ENCODE data around the gene TMCO1.
"Not testable (repeated sequence)": the region's sequence is repeated elsewhere in the genome, so short reads cannot be mapped to it uniquely, and the experiment has no call there.

Gene TMCO1

DNA sequence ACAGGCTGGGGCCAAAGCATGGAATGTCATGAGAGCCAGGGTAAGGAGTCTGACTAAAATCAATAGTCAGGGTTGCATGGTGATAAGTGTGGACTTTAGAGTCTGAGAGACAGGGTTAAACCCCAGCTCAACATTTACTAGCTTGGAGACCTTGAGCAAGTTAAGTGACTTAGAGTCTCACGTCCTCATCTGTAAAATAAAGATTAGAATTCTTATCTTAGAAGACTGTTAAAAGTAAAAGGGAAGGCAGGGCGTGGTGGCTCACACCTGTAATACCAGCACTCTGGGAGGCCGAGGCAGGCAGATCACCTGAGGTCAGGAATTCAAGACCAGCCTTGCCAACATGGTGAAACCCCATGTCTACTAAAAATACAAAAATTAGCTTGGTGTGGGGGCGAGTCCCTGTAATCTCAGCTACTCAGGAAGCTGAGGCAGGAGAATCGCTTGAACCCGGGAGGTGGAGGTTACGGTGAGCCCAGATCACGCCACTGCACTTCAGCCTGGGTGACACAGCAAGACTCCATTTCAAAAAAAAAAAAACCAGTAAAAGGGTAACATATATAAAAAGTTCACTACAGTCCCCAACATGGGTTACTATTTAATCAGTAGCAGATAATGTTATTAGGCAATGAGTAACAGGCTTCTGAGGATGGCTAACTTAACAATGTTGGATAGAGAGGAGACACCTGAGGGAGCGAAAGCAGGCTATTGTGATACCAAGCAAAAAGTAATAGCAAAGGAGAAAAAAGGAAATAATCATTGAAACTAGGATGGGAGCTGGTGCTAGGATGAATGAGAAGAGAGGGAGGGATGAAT lies 20.8 kb downstream of the TMCO1 start:
- DNase-seq (ENCODE audit: low read depth in 2 of 2): no peak

DNA sequence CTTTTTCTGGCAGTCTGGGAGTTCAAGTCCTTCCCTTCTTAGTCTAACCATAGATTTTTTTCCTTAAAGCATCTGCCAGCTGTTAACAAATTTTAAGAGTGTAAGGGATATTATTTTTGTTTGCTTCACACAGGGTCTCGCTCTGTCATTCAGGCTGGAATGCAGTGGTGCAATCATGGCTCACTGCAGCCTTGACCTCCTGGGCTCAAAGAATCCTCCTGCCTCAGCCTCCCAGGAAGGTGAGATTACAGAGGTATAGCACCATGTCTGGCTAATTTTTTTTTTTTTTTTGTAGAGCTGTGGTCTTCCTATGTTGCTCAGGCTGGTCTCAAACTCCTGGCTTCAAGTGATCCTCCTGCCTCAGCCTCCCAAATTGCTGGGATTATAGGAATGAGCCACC lies 23.8 kb downstream of the TMCO1 start:
- DNase-seq (ENCODE audit: low read depth in 2 of 2): not testable (repeated sequence)

DNA sequence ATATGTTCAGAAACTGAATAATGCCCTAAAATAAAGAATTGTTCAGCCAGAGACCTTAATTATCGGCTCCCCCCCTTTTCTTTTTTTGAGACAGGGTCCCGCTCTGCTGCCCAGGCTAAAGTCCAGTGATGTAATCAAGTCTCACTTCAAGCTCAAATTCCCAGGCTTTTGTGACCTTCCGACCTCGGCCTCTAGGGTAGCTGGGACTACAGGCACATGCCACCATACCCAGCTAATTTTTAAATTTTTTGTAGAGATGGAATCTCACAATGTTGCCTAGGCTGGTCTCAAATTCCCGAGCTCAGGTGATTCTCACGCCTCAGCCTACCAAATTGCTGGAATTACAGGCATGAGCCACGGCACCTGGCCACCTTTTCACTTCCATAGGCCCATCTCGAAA lies 26.5 kb downstream of the TMCO1 start:
- no peak for DNase-seq (ENCODE audit: low read depth in 2 of 2)

DNA sequence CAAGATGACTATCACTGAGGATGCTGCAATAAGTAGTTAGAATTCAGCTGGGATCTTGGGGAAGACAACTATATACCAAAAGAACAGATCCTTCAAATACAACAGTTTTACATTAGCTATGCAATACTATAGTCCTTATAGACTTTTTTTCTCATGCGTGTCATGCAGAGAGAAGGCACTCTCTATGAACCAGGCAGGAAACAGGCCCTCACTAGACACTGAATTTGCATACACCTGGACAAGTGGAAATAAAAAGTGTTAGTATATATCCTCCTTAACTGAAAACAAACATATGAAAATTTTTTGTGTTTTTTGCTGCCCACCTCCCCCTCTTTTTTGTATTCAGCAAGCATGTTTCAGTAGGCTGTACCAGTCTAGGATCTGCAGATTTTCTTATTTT lies 29.9 kb downstream of the TMCO1 start:
- no peak for DNase-seq (ENCODE audit: low read depth in 2 of 2)

DNA sequence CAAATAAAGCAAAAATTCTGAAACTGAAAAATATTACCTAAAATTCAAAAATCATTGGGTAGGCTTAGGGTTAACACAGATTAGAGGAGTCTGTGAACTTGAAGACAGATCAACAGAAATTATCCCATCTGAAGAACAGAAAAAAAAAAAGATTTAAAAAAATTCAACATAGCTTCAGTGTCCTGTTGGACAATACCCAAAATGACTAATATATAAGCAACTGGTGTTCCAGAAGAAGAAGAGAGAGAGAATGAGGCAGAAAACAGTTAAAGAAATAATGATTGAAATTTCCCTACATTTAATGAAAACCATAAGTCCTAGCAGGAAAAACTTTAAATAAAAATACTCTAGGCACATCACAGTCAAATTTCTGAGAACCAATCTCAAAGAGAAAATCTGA lies 31.5 kb downstream of the TMCO1 start:
- DNase-seq (ENCODE audit: low read depth in 2 of 2): no peak

DNA sequence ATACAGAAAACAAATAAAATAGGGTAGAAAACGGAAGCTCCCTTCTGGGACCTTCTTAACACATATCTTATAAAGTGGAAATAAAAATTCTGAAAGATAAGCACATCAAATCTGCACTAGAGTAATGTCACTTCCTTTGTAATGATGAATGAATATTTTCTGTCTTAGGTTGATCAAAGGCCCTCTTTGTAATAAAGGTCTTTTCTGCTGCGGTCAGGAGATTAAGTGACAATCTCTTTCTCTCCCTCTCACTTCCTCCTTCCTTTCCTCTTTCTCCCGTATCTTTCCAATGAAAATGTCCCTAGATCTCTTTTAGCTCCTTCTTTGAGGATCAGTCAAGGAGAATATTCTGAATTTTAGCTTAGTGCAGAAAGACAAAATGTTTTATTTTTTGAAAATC lies 33.8 kb downstream of the TMCO1 start:
- no peak for DNase-seq (ENCODE audit: low read depth in 2 of 2)

DNA sequence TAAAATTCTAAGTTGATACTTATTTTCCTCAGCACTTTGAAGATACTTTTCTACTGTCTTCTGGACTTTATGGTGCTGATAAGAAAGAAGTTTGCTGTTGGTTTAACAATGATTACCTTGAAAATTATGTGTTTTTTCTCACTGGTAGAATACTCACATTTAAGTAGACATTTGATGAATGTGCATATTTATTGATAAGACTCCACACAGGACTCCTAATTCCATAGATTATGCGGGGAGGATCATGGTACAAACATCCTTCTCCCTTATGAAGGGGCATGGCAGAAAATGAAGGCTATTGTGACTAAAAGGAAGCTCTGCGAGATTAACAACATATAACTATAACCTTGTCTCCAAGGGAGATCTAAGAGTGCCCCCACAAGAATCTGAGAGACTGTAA lies 41.8 kb downstream of the TMCO1 start:
- DNase-seq (ENCODE audit: low read depth in 2 of 2): no peak

DNA sequence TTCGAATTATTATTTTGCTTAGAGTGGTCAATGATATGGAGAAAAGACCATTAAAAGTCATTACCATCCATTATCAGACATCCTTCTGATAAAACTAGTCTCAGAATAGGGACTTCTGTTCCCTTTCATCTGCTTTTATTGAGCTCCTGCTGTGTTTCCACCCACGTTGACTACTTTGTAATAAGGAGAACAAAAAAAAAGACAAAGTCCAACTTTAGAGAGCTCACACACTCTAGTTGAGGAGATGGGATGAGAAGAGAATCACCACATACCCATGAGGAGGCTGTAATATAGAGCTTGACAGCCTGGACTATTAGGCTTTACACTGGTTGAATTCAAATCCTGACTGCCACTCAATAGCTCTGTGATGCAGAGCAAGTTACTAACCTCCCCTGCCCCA lies 42.5 kb downstream of the TMCO1 start:
- DNase-seq (ENCODE audit: low read depth in 2 of 2): no peak

DNA sequence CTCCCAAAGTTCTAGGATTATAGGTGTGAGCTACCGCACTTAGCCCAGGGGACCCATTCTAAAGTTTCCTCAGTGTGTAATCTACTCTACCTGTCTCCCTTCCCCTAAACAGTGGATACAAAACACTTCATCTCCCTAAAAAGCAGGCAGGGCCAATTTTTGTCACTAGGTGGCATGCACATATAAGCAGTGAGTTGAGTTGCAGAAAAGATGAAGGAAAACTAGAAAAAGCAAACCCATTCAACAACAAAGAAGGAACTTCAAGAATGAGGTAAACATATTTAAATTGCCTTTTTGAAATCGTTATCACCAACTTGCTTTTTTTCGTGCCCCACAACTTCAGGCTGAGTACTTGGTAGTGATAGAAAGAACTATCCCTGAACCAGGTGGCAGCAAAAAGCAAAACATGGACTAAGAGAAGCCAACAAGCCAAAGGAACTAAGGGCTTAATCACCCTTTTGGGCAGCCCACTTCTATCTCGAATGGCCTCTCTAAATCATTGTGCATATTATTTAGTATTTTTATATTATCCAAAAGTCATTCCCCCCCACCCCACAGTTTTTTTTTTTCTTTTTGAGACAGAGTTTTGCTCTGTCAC lies 50.7 kb downstream of the TMCO1 start:
- peak in 1 of 2 donors; percentile 5 for DNase-seq (ENCODE audit: low read depth in 2 of 2)

DNA sequence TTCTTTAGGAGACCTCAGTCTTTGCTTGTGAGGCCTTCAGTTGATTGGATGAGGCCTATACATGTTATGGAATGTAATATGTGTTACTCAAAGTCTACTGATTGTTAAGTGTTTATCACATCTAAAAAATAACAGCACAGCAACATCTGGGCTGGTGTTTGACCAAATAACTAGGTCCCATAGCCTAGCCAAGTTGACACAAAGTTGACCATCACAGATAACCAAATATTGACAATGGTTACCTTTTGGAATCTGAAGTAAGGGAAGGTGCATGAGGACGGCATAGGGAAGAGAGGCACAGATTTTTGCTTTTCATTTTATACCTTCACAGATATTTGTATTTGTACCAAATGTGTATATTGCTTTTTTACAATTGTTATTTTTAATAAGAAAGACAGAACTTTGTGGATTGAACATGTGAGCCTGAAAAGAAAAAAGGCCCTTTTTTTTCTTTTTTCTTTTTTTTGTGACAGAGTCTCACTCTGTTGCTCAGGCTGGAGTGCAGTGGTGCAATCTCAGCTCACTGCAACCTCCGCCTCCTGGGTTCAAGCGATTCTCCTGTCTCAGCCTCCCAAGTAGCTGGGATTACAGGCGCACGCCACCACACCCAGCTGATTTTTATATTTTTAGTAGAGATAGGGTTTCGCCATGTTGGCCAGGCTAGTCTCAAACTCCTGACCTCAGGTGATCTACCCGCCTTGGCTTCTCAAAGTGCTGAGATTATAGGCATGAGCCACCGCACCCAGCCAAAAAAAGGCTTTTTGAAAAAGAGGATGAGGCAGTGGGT lies 52.2 kb downstream of the TMCO1 start:
- not testable (repeated sequence) for DNase-seq (ENCODE audit: low read depth in 2 of 2)

DNA sequence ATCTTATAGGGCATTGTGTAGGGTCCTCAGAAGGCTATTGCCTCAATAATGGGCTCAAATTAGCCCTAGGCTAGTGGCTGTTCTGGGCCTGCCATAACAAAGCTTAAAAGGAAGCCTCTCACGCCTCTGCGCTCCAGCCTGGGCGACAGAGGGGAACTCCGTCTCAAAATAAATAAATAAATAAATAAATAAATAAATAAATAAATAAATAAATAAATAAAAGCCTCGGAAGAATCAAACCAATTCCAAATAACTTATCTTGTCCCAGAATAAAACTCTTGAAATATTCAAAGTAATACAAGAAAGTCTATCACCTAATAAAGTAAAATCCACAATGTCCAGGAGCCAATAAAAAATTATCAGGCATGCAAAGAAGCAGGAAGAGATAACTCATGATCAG lies 55.9 kb downstream of the TMCO1 start:
- no peak for DNase-seq (ENCODE audit: low read depth in 2 of 2)

DNA sequence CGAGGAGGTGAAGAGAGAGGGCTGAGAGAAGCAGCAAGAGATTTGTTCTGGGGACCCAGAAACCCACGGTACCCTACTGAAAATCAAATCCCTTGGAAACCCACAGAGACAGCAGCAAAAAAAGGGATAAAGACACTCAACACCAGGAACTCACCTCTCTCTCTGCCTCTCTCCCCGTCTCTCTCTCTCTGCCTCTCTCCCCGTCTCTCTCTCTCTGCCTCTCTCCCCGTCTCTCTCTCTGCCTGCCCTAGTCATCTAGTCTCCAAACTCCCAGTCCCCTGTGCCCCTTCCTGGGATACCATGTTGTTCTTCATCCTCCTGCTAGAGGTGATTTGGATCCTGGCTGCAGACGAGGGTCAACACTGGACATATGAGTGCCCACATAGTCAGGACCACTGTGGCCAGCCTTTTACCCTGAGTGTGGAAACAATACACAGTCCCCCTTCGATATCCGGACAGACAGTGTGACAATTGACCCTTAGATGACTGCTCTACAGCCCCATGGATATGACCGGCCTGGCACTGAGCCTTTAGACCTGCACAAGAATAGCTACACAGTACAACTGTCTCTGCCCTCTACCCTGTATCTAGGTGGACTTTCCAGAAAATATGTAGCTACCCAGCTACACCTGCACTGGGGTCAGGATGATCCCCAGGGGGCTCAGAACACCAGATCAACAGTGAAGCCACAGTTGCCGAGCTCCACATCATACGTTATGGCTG lies 60.5 kb downstream of the TMCO1 start:
- no peak for DNase-seq (ENCODE audit: low read depth in 2 of 2)

DNA sequence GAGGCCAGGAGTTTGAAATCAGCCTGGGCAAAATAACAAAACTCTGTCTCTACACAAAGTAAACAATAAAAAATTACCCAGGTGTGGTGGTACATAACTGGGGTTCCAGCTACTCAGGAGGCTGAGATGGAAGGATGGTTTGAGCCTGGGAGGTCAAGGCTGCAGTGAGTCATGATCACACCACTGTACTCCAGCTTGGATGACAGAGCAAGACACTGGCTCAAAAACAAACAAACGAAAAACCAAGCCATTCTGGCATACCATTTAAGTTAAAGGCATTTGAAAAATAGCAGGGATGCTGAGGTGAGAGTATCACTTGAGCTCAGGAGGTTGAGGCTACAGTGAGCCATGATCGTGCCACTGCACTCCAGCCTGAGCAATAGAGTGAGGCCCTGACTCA lies 65.0 kb downstream of the TMCO1 start:
- no peak for DNase-seq (ENCODE audit: low read depth in 2 of 2)

DNA sequence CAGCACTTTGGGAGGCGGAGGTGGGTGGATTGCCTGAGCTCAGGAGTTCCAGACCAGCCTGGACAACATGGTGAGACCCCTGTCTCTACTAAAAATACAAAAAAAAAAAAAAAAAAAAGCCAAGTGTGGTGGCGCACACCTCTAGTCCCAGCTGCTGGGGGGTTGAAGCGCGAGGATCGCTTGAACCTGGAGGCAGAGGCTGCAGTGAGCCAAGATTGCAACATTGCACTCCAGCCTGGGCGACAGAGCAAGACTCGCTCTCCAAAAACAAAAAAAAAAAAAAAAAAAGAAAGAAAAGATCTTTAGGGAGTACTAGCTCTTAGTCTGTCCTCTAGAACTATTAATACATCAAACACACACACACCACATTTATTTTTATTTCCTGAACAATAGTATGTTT lies 66.7 kb downstream of the TMCO1 start:
- not testable (repeated sequence) for DNase-seq (ENCODE audit: low read depth in 2 of 2)

DNA sequence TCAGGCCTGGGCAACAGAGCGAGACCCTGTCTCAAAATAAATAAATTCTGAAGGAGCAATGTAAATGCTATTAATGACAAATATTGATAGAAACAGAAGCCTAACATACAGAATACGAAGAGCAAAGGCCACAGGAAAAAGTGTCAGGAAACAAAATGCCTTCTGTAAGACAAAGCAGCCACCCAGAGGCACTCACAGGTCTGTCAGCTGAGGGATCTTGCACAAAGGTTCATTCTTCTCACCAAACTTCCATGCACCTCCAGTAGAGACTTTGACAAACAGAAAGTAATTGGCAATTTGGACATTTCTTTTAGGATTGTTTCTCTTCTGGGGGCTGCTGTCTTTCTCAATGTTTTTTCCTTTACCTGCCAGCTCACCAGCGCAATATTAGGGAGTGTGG lies 69.1 kb downstream of the TMCO1 start:
- no peak for DNase-seq (ENCODE audit: low read depth in 2 of 2)

DNA sequence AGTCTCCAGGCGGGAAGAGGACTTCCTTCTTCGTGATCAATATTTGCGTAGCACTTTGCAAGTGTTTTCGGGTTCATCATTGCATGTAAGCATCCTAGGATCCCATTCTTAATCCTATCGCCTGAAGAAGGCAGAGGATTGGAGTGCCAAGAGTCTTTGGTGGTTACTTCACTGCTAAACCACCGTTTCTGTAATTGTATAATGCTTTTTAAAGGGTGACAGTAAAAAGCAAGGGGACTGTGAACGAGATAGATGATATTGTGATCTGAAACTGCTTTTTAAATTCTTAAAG lies 70.0 kb downstream of the TMCO1 start:
- no peak for DNase-seq (ENCODE audit: low read depth in 2 of 2)

DNA sequence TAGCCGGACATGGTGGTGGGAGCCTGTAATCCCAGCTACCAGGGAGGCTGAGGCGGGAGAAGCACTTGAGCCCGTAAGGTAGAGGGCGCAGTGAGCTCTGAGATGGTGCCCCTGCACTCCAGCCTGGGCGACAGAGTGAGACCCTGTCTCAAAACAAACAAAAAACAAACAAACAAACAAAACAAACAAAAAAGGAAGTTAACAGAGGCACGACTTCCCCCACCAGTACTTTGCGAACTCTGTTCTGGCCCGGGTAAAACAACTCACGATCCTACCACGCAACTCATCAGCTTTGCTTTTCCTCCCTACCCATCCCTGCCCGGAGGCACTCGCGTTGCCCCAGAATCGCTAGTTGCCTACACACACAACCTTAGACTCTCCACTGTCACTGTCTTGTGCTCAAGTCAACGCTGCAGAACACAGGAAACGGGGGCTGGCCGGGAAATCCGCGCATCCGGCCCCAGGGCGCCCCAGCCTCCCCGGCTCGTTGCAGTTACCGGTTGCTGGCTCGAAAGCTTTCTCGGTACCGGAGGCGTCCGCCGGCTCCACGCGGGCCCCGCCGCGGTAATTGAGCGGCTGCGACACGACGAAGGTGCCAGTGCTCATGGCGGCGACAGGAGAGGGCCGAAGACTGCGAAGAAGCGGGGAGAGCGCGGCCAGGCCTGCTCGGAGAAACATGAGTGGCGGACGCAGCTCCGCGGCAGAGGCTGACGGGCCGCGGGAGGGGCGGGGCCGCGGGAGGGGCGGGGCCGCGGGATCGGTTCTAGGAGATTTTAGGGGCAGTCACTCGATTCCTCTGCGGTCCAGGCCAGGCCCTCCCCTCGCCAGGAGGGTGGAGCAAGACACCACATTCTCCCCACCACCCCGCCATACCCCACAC lies 70.5 kb downstream of the TMCO1 start, which contains the start of gene ALDH9A1:
Gene ALDH9A1 (minus strand): TSS at position 682 of the 880 bp plus-strand sequence. CDS start 4 bp downstream, at position 678.
- DNase-seq (ENCODE audit: low read depth in 2 of 2): peak; percentile 69 to 91

DNA sequence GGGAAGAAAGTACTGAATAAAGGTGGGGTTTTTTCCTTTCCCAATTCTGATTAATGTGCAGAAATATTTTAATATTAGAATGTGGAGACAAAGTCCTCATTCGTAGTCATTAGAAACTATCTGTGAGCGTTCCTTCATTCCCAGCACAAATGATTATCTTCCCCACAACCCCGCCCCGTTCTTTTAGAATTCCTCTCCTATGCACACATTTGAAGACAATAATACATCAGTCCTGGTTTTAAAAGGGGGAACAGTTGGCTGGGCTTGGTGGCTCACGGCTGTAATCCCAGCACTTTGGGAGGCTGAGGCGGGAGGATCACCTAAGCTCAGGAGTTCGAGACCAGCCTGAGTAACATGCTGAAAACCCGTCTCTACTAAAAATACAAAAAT lies 71.2 kb downstream of the TMCO1 start:
- no peak for DNase-seq (ENCODE audit: low read depth in 2 of 2)

DNA sequence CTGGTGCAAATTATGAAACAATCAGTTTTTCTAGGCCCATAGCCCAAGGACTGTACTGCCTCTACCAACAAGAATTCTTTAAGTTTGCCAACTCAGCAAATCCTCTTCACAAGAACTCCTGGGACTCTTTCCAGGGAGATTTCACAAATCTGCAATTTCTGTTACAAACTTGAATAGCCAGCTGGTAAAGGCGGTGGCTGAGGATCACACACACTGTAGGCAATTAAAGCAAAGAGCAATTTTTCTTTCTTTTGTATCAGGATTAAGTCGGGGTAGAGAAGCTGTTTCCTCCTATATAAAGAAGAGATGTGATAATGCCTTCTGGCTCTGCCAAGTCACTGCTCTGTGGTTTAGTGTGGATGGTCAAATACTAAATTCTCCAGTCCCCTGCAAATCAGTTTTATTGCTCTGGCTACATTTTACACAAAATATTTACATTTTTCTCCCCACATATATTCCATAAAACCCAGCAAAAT lies 72.0 kb downstream of the TMCO1 start:
- no peak for DNase-seq (ENCODE audit: low read depth in 2 of 2)

DNA sequence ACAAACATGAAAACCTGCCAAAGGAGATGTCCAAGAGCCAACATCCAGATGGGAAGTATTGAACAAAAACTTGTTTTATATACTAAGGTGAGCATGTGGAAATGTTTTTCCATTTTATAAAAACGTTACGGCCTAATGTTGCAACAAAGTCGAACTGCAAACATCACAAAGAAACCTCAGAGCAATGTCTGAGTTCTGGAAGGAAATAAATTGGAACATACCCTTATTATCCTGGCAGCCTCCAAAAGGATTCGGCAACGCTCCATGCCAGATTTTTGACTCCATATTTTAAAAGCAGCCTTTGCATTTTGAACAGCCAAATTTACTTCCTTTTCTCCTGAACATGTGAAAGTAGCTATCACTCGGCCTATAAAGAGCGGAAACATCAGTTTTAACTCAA lies 73.6 kb downstream of the TMCO1 start:
- no peak for DNase-seq (ENCODE audit: low read depth in 2 of 2)

DNA sequence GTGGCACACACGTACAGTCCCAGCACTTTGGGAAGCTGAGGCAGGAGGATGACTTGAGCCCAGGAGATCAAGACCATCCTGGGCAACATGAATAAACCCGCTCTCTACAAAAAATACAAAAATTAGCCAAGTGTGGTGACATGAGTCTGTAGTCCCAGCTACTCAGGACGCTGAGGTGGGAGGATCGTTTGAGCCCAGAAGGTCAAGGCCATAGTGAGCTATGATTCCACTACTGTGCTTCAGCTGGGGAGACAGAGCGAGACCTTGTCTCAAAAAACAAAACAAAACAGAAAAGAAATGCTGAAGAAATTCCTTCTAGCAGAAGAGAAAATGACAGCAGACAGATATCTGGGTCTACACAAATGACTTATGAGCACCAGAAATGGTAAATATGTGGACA lies 80.6 kb downstream of the TMCO1 start:
- DNase-seq (ENCODE audit: low read depth in 2 of 2): no peak
